Stimulated activated memory B cell treated with anti-CD40 and anti-IgM and Interleukin-4, amounts not matched to agents 10 μg/mL and 1 μg/mL and 100 μg/mL, for 72 hours (primary cell): Measurements from ENCODE around the gene DCDC2C.

Source experiments
- ATAC-seq: fragments of 150-1000 bp; cut with Tn5 transposase; 2 replicates; pipeline ENCODE4 v1.10.0; 2021
- H3K27ac Mint-ChIP-seq: one replicate; pipeline ENCODE4 v1.8.0; 2022; ENCODE audit warnings: mild to moderate bottlenecking, mixed read lengths
- H3K27me3 Mint-ChIP-seq: one replicate; pipeline ENCODE4 v1.8.0; 2022; ENCODE audit warnings: mixed read lengths
- H3K36me3 Mint-ChIP-seq: one replicate; pipeline ENCODE4 v1.8.0; 2022; ENCODE audit warnings: mixed read lengths
- H3K4me1 Mint-ChIP-seq: one replicate; pipeline ENCODE4 v1.8.0; 2022; ENCODE audit warnings: mixed read lengths
- H3K4me3 Mint-ChIP-seq: one replicate; pipeline ENCODE4 v1.8.0; 2022; ENCODE audit warnings: mild to moderate bottlenecking, moderate library complexity, mixed read lengths
- H3K9me3 Mint-ChIP-seq: one replicate; pipeline ENCODE4 v1.8.0; 2022; ENCODE audit warnings: mixed read lengths

DCDC2C gene

DNA sequence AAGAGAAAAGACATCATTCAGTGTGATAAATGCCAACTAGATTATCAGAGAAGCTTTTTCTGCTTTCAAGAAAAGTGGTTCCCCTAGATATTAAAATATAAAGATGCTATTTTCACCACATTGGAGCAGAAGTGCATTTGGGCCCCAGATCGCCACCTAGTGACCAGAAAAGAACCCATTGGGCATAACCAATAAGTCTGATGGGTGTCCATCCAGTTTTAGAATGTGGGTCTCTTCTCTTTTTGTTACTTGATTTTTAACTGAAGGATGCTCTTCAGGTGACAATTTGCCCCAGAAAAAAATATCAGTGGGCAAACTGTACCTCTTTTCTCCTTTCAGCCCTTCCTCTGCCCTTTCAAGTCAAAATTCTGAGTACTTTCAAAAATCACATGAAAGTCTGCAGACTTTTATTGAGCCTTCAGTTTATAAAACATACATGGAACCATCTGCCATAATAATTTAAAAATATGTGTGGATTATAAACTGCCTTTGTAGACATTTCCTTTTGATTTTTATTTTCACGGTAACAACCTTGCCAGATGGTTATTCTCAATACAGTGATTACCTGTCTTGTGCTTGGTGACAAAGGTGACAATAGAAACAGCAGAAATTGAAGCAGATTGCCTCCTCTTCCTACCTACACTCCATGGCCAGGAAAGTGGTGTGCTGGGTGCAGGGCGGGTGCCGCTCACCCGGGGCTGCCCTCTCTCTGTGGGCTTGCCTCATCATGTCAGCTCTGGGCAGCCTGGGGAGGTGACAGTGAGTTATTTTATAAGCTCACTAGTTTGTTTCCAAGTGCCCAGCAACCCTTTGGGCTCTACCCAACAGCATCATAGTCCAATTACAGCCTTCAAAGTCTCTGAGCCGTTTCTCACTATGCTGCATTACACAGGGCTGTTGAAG is 124.5 kb downstream of the DCDC2C start:
- no peaks in the 10 kb centered on the region for H3K36me3 Mint-ChIP-seq
- ATAC-seq = no peak
- H3K9me3 Mint-ChIP-seq = peaks cover 3% of the 10 kb centered on the region
- no peaks in the 10 kb centered on the region for H3K4me1 Mint-ChIP-seq
- no peak overlapping the region for H3K4me3 Mint-ChIP-seq
- no peak overlapping the region for H3K27ac Mint-ChIP-seq
- peaks cover 19% of the 10 kb centered on the region for H3K27me3 Mint-ChIP-seq

DNA sequence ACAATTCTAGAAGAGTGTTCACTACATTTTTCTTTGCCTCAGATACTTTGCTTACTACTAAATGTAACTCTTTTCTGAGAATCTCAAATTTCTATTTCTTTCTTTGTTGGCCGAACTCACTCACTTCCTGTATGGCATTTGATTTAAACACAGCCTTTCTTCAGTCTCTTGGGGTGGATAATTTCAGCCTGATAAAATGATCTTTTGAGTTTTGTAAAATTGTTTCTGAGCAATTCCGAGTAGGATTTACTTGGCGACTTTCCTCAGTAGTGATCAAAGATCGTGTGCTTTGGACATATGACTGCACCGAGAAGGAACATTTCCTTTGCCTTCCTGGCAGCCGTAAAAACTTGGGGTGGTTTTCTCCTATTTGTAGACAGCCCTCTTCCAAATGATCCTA is 127.4 kb downstream of the DCDC2C start:
- no peak for ATAC-seq
- Mint-ChIP-seq H3K27me3 (peaks cover 19% of the 10 kb centered on the region), H3K36me3 (no peaks in the 10 kb centered on the region), H3K27ac (no peak overlapping the region), H3K4me3 (no peak overlapping the region), H3K9me3 (peaks cover 2% of the 10 kb centered on the region), H3K4me1 (no peaks in the 10 kb centered on the region)

DNA sequence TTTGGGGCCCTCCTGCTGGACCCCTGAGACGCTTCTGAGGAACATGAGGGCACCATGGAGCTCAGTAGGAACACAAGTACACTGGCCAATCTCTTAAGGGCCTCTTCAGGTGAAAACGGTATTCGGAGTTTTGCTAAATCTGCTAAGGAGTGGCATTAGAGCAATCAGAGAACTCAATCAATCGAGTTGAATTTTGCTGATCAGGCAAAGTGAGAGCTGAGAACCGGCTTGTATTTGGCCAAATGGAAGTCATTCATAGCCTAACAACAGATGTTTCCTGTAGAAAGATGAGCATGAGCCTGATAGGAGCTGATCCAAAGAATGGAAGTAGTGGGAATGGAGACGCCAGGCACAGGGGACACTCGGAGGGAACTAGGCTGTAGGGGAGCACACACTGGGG is 133.7 kb downstream of the DCDC2C start:
- Mint-ChIP-seq H3K27me3 (no peaks in the 10 kb centered on the region), H3K4me3 (no peak overlapping the region), H3K4me1 (no peaks in the 10 kb centered on the region), H3K27ac (no peak overlapping the region), H3K9me3 (peaks cover 12% of the 10 kb centered on the region), H3K36me3 (no peaks in the 10 kb centered on the region)
- ATAC-seq = no peak

DNA sequence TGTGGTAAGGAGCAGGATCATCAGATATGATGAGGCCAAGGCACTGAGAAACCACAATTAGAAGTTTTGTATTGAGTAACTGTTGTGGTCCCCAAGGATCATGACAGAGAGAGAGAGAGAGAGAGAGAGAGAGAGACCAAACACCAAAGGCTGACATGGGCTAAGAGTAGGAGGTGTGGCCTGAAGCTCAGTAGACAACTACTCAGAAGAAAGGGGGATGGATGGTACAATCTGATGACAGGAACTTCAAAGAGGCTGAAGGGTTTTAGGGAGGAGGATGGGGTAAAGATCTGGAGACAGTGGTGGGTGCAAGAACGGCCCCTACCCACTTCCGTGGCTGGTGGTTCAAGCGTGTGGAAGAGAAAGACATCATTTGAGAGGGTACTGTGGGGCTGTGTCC is 135.0 kb downstream of the DCDC2C start:
- H3K4me3 Mint-ChIP-seq = no peak overlapping the region
- no peaks in the 10 kb centered on the region for H3K36me3 Mint-ChIP-seq
- H3K4me1 Mint-ChIP-seq = no peaks in the 10 kb centered on the region
- H3K9me3 Mint-ChIP-seq = peaks cover 14% of the 10 kb centered on the region
- no peak overlapping the region for H3K27ac Mint-ChIP-seq
- no peak for ATAC-seq
- H3K27me3 Mint-ChIP-seq = no peaks in the 10 kb centered on the region

DNA sequence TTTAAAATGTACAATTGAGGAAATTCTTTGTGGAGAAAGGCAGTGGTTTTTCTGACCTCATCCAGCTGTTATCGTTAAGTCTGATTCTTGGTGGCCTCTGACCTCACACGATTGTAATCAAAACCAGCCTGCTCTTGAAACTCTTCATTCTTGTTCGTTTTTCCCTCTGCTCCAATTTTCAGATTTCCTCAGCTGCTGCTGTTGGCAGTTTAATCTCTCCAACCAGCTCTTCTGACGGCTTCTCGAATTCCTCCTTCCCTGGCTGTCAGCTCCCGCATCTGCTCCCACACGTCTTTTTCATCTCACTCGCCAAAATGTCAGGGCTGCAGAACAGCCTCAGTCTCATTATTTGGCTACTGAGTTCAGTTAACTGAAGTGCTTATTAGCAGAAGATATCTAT is 136.1 kb downstream of the DCDC2C start:
- H3K4me3 Mint-ChIP-seq = no peak overlapping the region
- ATAC-seq = no peak
- no peak overlapping the region for H3K27ac Mint-ChIP-seq
- H3K9me3 Mint-ChIP-seq = peaks cover 16% of the 10 kb centered on the region
- H3K36me3 Mint-ChIP-seq = no peaks in the 10 kb centered on the region
- no peaks in the 10 kb centered on the region for H3K4me1 Mint-ChIP-seq
- no peaks in the 10 kb centered on the region for H3K27me3 Mint-ChIP-seq

DNA sequence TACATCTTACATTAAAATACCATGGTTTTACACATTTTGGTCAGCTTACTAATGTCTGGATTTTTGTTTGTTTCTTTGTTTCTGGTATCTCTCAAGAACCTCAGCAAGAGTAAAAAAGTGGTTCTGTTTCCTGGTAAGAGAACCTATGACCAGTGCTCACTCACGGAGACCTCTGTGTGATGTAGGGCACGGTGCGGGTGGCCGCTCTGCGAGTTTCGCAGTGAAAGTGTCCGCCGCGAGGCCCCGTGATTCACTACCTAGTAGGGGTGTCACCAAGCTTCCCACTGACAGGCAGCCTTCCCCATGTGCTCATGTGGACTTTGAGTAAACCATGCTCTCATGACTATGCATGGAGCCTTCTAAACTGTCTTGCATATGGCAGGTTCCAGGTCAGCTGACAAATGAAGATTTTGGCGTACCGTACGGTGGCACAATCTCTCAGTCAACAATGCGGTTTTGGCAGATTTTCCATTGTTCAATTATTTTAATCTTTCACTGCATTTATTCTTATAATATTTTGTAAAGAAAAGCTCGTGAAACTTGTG is 137.3 kb downstream of the DCDC2C start:
- H3K4me3 Mint-ChIP-seq = no peak overlapping the region
- no peak overlapping the region for H3K27ac Mint-ChIP-seq
- no peaks in the 10 kb centered on the region for H3K36me3 Mint-ChIP-seq
- H3K27me3 Mint-ChIP-seq = no peaks in the 10 kb centered on the region
- no peak for ATAC-seq
- peaks cover 16% of the 10 kb centered on the region for H3K9me3 Mint-ChIP-seq
- H3K4me1 Mint-ChIP-seq = no peaks in the 10 kb centered on the region

DNA sequence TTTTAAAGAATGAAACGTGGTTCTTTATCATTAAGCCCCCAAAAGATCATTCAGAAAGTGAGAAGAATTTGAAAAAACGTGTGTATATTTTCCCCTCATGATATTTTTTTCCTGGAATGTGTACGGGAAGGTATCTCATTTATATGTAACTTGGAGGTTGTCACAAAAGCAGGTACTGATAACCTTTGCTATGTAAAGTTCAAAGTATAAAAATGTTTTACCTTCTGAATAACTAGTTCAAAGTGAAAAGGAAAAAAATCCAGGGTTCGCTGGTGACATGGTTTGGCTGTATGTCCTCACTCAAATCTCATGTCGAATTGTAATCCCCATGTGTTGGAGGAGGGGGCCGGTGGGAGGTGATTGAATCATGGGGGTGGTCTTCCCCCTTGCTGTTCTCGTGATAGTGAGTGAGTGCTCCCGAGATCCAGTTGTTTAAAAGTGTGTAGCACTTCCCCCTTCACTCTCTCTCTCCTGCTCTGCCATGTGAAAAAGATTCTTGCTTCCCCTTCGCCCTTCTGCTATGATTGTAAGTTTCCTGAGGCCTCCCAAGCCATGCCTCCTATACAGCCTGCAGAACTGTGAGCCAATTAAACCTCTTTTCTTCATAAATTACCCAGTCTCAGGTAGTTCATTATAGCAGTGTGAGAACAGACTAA is 144.2 kb downstream of the DCDC2C start:
- Mint-ChIP-seq H3K4me3 (no peak overlapping the region), H3K9me3 (peaks cover 13% of the 10 kb centered on the region)

DNA sequence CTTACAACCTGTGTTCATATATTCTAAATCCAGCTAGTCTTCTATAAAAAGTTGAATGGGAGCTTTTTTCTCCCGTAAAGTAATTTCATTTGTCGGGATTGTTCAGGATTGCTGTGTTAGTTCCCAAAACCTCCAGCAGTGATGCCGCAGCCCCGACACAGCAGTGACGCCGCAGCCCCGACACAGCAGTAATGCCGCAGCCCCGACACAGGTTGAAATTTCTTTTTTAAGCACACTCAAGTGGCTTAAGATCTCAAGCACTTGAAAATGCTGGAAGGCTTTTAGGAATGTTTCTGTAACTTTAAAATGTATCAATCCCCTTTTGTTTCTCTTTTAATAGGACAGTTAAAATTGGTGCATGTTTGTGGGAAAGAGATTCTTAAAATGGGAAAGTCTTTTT is 145.4 kb downstream of the DCDC2C start:
- Mint-ChIP-seq H3K9me3 (peaks cover 15% of the 10 kb centered on the region), H3K27ac (no peak overlapping the region), H3K4me3 (no peak overlapping the region), H3K36me3 (no peaks in the 10 kb centered on the region), H3K27me3 (no peaks in the 10 kb centered on the region), H3K4me1 (no peaks in the 10 kb centered on the region)
- no peak for ATAC-seq

More for the DNA sequence above, 144.2 kb downstream of the DCDC2C start:
- no peak for ATAC-seq
- H3K36me3 Mint-ChIP-seq = no peaks in the 10 kb centered on the region
- H3K27me3 Mint-ChIP-seq = no peaks in the 10 kb centered on the region
- H3K4me1 Mint-ChIP-seq = no peaks in the 10 kb centered on the region
- H3K27ac Mint-ChIP-seq = no peak overlapping the region

DNA sequence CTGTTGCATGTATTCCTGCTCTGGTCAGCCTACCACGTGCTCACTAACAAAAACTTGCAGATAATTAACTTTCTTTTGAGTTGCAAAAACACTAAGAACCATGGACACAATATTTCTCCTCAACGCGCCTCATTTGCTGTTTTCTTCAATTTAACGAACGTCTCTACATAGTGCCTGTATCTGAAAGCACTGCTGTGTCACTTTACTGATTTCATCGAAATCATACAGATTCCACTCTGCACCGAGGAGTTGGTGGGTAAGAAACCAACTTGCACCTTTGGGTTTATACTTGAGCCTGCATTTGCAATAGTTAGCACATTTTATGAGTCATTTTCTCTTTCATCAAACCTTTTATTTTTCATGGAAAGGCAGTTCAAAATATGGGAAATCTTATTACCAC is 145.8 kb downstream of the DCDC2C start:
- Mint-ChIP-seq H3K36me3 (no peaks in the 10 kb centered on the region), H3K9me3 (peaks cover 12% of the 10 kb centered on the region), H3K4me3 (no peak overlapping the region), H3K4me1 (no peaks in the 10 kb centered on the region), H3K27me3 (no peaks in the 10 kb centered on the region), H3K27ac (no peak overlapping the region)
- no peak for ATAC-seq

DNA sequence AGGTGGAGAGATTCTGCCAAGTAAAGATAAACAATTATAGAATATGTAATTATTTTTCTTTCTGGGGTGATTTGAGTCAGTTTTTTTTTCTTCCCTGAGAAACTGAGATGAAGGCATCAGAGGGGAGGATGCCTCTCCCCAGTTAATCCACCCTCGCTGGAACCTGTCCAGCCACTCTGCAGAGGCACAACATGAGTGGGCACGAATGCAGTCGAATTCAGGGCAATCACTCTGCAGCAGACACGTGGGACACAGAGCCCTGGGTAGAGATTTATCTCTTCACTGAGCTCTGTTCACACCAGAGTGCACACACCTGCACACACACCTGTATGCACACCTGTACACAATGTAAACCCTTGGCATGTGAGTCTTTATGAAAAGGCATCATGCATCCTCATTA is 154.2 kb downstream of the DCDC2C start:
- no peak overlapping the region for H3K27ac Mint-ChIP-seq

DNA sequence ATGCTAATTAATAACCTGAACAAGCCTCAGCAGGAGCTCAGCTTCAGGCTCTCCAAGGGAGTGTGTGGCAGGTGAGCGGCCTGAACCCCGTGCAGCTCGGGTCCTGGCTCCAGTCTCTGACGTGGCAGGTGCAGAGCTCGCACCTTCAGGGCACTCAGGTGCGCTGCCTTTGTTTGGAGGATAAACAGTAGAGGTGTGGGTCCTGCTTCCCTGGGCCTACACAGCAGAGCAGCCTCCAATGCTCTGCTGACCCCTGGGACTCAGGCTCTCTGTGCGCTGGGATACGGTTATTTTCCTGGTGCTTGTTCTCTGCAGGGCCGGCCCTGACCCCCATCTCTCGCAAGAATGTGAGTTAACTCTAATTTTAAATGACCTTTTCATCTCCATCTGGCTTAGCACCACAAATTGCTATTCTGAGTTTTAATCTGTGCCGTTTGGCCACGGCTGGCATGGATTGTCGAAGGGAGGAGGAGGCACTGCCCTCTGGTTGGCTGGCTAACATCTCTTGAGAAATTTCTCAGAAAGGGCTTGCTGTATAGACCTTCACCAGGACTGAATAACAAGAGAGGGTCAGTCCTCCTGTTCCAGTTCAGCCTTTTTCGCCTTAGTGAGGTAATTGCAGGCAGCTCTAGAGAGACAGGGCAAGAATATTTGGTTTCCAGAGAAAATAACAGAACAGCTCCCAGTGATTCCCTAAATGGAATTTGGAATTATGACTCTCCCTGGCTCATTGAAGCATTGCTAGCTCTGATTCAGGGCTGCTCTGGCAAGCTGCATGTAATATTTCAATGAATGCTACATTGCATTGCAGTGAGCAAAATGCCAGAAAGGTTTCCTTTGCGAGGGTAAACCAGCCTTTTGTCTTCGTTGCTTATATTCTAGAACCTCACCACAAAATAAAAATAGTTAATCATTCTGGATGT is 161.8 kb downstream of the DCDC2C start:
- Mint-ChIP-seq H3K4me1 (no peaks in the 10 kb centered on the region), H3K4me3 (no peak overlapping the region), H3K27ac (no peak overlapping the region), H3K36me3 (no peaks in the 10 kb centered on the region), H3K9me3 (no peaks in the 10 kb centered on the region), H3K27me3 (no peaks in the 10 kb centered on the region)
- ATAC-seq = peak; percentile 29

More for the DNA sequence above, 154.2 kb downstream of the DCDC2C start:
- no peaks in the 10 kb centered on the region for H3K27me3 Mint-ChIP-seq
- H3K4me1 Mint-ChIP-seq = no peaks in the 10 kb centered on the region
- H3K4me3 Mint-ChIP-seq = no peak overlapping the region
- no peaks in the 10 kb centered on the region for H3K36me3 Mint-ChIP-seq
- H3K9me3 Mint-ChIP-seq = peaks cover 8% of the 10 kb centered on the region
- no peak for ATAC-seq

DNA sequence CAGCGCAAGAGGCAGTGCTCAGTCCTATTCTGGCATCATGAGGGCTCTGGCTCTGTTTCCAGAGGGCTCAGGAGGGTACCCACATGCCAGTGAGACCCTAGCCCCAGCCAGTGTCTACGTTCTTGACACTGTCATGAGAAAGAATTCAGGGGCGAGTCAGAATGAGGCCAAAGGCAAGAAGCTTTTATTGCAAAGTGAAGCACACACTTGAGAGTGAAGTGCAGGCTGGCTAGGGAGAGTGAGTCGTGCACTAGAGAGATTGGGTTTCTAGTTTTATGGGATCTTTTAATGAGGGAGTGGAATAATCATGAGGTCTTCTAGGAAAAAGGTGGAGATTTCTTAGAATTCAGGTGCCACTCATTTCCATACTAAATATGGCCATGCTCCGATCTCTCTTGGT is 164.1 kb downstream of the DCDC2C start:
- no peak for ATAC-seq
- H3K4me3 Mint-ChIP-seq = no peak overlapping the region
- no peaks in the 10 kb centered on the region for H3K4me1 Mint-ChIP-seq
- no peak overlapping the region for H3K27ac Mint-ChIP-seq
- H3K36me3 Mint-ChIP-seq = no peaks in the 10 kb centered on the region
- H3K27me3 Mint-ChIP-seq = no peaks in the 10 kb centered on the region
- H3K9me3 Mint-ChIP-seq = no peaks in the 10 kb centered on the region

DNA sequence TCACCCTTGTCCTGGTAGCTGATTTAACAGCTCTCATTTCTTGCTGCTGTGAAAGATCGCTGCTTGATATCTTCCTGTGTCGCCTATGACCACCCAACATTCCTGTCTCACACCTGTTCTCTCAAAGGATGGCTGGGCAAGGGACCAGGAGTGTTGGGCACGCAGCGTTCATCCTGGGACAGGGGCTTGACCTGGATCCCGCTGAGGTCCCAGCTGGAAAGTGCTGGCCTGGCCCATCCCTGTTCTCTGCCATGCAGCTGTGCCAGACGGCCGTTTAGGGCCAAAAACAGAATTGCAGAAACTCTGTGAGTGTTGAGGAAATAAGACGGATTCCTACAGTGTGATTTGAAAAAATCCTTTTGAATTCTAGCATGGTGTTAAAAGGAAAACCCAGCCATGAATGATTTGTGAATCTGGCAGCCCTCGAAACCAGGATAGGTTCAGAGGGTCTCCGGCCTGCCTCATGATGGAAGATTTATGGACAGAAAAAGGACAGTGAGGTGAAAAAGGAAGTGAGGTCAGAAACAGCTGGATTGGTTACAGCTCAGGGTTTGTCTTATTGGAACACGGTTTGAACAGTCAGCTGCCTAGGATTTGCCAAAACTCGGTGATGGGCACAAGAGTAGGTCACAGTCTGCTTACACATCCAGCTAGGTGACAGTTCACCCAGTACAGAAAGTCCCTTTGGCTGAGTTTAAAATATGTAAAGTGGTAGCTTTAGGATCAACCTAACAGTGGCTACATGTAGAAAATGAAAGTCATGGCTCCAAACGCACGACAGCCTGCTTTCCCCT is 164.8 kb downstream of the DCDC2C start:
- Mint-ChIP-seq H3K9me3 (no peaks in the 10 kb centered on the region), H3K27me3 (no peaks in the 10 kb centered on the region), H3K27ac (no peak overlapping the region), H3K4me3 (no peak overlapping the region), H3K36me3 (no peaks in the 10 kb centered on the region), H3K4me1 (no peaks in the 10 kb centered on the region)
- no peak for ATAC-seq

DNA sequence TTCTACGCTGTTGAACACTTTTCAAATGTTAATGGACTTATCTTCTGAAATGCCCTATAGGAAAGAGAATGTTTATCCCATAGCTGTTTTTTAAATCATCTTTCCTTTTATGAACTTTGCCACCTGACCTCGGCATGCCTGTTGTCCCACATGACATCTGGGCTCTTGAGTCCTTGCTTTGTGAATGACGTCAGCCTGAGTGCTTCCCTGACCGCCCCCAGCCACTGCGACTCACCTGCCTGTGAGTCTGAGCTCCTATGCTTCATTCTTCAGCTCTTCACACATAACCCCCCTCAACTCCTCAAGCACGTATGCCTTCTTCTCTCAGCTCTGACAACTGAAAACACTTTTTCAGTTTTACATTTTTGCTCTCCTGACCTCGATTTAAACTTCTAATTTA is 166.8 kb downstream of the DCDC2C start:
- Mint-ChIP-seq H3K27ac (no peak overlapping the region), H3K9me3 (no peaks in the 10 kb centered on the region), H3K4me1 (no peaks in the 10 kb centered on the region), H3K36me3 (no peaks in the 10 kb centered on the region), H3K27me3 (no peaks in the 10 kb centered on the region), H3K4me3 (no peak overlapping the region)
- no peak for ATAC-seq
